Kasumi-1 (cell line): ENCODE measurements around the gene WFS1.

Source experiments
- DNase-seq, 2 experiments: peaks; one replicate each; lab custom pipeline; 2025; lab: John Stamatoyannopoulos, UW

WFS1 gene

GRCh38 chr4:6279582-6280289 lies 10.1 kb downstream of the WFS1 start:
- DNase-seq = no peak

- no peak for DNase-seq
Observed at GRCh38 chr4:6280365-6280996, 10.8 kb downstream of the WFS1 start.

- no peak for DNase-seq
Observed at GRCh38 chr4:6281436-6282313, 12.0 kb downstream of the WFS1 start.

GRCh38 chr4:6282314-6282771 lies 12.7 kb downstream of the WFS1 start:
- no peak for DNase-seq

GRCh38 chr4:6283282-6283681 lies 13.6 kb downstream of the WFS1 start:
- DNase-seq = no peak

- DNase-seq = no peak
Observed at GRCh38 chr4:6287017-6287788, 17.6 kb downstream of the WFS1 start.

GRCh38 chr4:6288342-6288741 lies 18.7 kb downstream of the WFS1 start:
- no peak for DNase-seq

- no peak for DNase-seq
Observed at GRCh38 chr4:6288871-6289270, 19.2 kb downstream of the WFS1 start.

- no peak for DNase-seq
Observed at GRCh38 chr4:6290256-6290655, 20.6 kb downstream of the WFS1 start.

- DNase-seq = no peak
Observed at GRCh38 chr4:6290769-6291547, 21.3 kb downstream of the WFS1 start.

GRCh38 chr4:6291784-6292297 lies 22.2 kb downstream of the WFS1 start:
- DNase-seq = no peak

- DNase-seq = no peak
Observed at GRCh38 chr4:6292376-6293096, 22.9 kb downstream of the WFS1 start.

GRCh38 chr4:6293097-6293445 lies 23.4 kb downstream of the WFS1 start:
- no peak for DNase-seq

GRCh38 chr4:6293661-6294060 lies 24.0 kb downstream of the WFS1 start:
- DNase-seq = no peak

GRCh38 chr4:6294705-6295421 lies 25.2 kb downstream of the WFS1 start:
- DNase-seq = no peak

GRCh38 chr4:6295495-6295894 lies 25.8 kb downstream of the WFS1 start:
- no peak for DNase-seq

- no peak for DNase-seq
Observed at GRCh38 chr4:6296026-6296425, 26.4 kb downstream of the WFS1 start.

GRCh38 chr4:6297266-6297815 lies 27.7 kb downstream of the WFS1 start:
- DNase-seq = no peak

- no peak for DNase-seq
Observed at GRCh38 chr4:6298035-6298434, 28.4 kb downstream of the WFS1 start.
